NCI-H460 (cell line): ENCODE data around the gene AP1B1. TPM values are rescaled to one million over a fixed set of nuclear protein-coding genes. Genes with fewer than 3 reads are reported as not detected.

Experiments
- DNase-seq: peaks from one replicate; pipeline ENCODE4 v3.0.0-alpha.2; 2016; ENCODE audit warnings: low read depth; ENCODE audit errors: extremely low read depth
- total RNA-seq: library from RNA; depleted of rRNA; stranded (reverse); fragments of >200 nt; shearing (Covaris generic); gene quantifications from 2 replicates; pipeline ENCODE4 v1.2.3, GENCODE V29; 2014

The AP1B1 gene
- total RNA-seq, 1 experiment from 2014 or later: 28.6 TPM

DNA sequence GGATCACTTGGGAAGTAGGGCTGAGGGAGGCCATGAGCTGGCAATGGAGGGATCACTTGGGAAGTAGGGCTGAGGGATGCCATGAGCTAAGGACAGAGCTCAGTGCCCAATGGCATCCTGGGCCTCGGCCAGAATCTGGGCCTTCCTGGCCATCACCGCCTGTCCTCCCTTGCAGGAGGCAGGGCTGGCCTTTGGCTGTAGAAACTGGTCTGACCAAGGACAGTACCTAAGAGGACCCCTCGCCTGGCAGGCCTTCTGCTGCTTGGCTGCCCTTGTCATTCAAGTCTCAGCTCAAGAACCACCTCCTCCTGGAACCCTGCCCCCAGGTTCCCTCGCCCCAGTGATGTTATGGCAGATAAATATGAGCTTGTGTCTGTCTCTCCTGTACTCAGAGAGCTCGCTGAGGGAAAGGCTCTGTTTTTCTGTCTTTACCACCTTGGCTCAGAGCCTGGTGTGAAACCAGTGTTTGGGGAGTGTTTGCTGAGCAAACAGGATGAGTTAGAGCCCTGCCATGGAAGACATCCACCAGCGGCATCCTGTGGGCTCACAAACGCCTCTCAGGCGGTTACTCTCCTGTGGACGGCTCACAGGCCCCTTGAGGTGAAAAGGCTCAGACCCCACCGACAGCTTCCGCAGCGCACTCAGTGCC, 53.5 kb downstream of the AP1B1 start:
- no peak for DNase-seq

GRCh38 chr22:29334148-29334547, 54.2 kb downstream of the AP1B1 start:
- no peak for DNase-seq

DNA sequence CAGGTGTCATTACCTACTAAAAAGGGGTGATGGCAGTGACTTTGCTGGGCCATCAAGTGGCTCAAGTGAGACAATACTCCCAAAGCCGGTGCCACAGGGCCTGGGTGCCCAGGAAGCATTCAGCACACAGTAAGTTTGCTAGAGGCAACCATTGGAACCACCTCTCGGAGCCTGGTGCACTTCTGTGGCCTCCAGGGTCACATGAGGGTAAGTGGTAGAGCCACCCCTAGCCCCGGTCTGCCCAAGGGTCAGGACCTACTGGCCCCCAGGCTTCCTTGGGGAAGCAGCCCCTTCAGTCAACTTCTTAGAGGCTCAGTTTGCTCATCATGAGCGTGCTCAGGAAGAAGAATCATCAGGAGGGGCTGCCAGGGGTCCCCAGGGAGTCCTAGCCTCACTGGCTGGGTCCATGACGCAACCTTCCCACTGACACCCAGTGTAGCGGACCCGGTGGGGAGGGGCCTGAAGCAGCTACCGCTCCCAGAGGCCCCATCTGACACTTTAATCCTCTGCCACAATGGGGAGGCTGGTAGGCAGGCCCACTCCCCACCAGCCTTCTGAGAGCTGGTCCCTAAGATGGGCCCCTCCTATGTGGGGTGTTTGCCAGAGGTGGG, 55.4 kb downstream of the AP1B1 start:
- no peak for DNase-seq

GRCh38 chr22:29331658-29332300, 56.6 kb downstream of the AP1B1 start:
- no peak for DNase-seq

- no peak for DNase-seq
Observed at GRCh38 chr22:29331213-29331612, 57.2 kb downstream of the AP1B1 start.

GRCh38 chr22:29330753-29331152, 57.6 kb downstream of the AP1B1 start:
- DNase-seq: no peak

- no peak for DNase-seq
Observed at GRCh38 chr22:29330291-29330690, 58.1 kb downstream of the AP1B1 start.

- DNase-seq: no peak
Observed at GRCh38 chr22:29329581-29329980, 58.8 kb downstream of the AP1B1 start.

GRCh38 chr22:29328566-29329500, 59.5 kb downstream of the AP1B1 start:
- no peak for DNase-seq

- no peak for DNase-seq
Observed at GRCh38 chr22:29328055-29328454, 60.3 kb downstream of the AP1B1 start.

- DNase-seq: no peak
Observed at GRCh38 chr22:29327089-29327764, 61.1 kb downstream of the AP1B1 start.

DNA sequence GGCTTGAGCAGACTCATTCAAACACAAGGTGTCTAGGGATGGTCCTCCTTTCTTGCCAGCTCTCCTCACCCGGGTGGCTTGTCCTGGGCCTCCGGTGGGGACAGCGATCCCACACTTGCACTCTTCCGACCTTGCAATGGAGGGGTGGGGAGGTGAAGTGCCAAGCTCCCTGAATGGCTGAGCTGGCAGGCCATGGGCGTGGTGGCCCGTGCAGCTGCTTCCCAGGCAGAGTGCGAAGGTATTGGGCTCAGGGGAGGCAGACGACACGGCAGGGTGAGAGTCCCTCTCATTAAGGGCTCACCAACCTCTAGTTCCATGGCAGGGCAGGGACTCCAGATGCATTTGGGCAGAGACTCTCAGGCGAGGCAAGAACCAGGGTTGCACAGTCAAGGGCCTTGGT, 61.9 kb downstream of the AP1B1 start:
- no peak for DNase-seq

GRCh38 chr22:29325785-29326315, 62.5 kb downstream of the AP1B1 start:
- no peak for DNase-seq

DNA sequence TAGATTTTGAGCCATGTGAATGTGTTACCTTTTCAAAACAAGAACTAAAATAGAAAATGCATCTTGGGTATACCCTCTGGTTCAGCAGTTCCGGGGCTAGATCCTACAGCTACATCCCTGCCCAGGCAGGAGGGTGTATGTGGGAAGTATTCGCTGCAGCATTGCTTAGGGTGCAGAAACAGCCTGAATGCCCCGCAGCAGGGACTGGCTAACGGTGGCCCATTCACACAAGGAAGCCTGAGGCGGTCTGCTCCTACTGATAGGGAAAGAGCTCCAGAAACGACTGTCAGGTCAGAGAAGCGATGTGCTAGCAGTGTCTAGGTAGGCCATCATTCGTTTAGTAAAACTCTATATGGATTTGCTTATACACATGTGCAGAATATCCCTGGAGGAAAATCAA, 63.0 kb downstream of the AP1B1 start:
- no peak for DNase-seq

- DNase-seq: no peak
Observed at GRCh38 chr22:29323641-29324040, 64.7 kb downstream of the AP1B1 start.

GRCh38 chr22:29320546-29320945, 67.8 kb downstream of the AP1B1 start:
- no peak for DNase-seq

- DNase-seq: no peak
Observed at GRCh38 chr22:29319072-29319471, 69.3 kb downstream of the AP1B1 start.

DNA sequence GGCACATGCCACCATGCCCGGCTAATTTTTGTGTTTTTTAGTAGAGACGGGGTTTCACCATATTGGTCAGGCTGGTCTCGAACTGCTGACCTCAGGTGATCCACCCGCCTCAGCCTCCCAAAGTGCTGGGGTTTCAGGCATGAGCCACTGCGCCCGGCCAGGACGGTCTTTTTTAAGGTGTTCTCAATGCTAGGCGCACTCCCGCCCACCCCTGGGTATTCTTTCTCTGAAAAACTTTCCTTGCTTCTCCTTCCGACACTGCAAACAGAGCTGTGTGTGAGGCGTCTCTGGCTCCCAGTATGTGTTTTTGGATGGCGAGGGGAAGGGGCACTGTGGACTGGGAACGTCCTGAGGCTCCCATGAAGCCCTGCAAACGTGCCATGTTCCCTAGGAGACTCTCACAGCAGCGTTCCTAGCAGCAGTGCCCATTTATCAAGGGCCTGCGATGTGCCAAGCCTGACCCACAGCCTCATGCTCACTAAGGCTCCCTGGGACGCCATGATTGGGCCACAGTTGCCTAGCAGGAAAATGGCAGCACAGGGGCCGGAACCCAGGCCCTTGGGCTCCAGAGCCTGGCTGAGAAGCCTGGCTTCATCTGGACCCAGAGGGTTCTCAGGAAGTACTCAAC, 70.4 kb downstream of the AP1B1 start:
- DNase-seq: no peak

GRCh38 chr22:29316141-29316828, 72.1 kb downstream of the AP1B1 start:
- no peak for DNase-seq
